ENCODE data around the gene DNAH11. TPM values are rescaled to one million over a fixed set of nuclear protein-coding genes. Genes with fewer than 3 reads are reported as not detected.
A peak's percentile ranks its signal among the peaks of the same experiment; 100 is the strongest.
"Not testable (repeated sequence)": the region's sequence is repeated elsewhere in the genome, so short reads cannot be mapped to it uniquely, and the experiment has no call there.

DNAH11 gene
- total RNA-seq, 1 donor from 2014 or later = 3.4 TPM

GRCh38 chr7:21850531-21851285 lies 307.9 kb downstream of the DNAH11 start:
- no peak for DNase-seq

GRCh38 chr7:21851559-21851967 lies 308.7 kb downstream of the DNAH11 start:
- intact Hi-C loops (cut with DNase I) = no loop called here
- H3K4me1 ChIP-seq = no peaks in the 10 kb centered on the region
- DNase-seq (no peak), ATAC-seq (no peak)
- no peaks in the 10 kb centered on the region for H3K36me3 ChIP-seq
- no peak for TF ChIP-seq CTCF (IDR thresholded peaks at IDR 0.05)
- H3K9me3 ChIP-seq = no peaks in the 10 kb centered on the region
- H3K4me3 ChIP-seq = no peak overlapping the region
- H3K27ac ChIP-seq = peak overlapping the region; percentile 12
- H3K27me3 ChIP-seq = no peaks in the 10 kb centered on the region

More at GRCh38 chr7:21850531-21851285, 307.9 kb downstream of the DNAH11 start:
- no peak for ATAC-seq
- Histone ChIP-seq H3K9me3 (no peaks in the 10 kb centered on the region), H3K27me3 (no peaks in the 10 kb centered on the region), H3K4me3 (no peak overlapping the region), H3K36me3 (no peaks in the 10 kb centered on the region), H3K4me1 (no peaks in the 10 kb centered on the region), H3K27ac (peak overlapping the region; percentile 12)
- TF ChIP-seq CTCF (IDR thresholded peaks at IDR 0.05) = no peak
- intact Hi-C loops (cut with DNase I) = no loop called here

GRCh38 chr7:21865631-21866204 lies 322.9 kb downstream of the DNAH11 start:
- H3K27ac ChIP-seq; ATAC-seq; H3K4me3 ChIP-seq; H3K36me3 ChIP-seq; intact Hi-C loops (cut with DNase I); H3K4me1 ChIP-seq; H3K27me3 ChIP-seq; DNase-seq; H3K9me3 ChIP-seq: not testable (repeated sequence)

GRCh38 chr7:21866731-21867130 lies 323.9 kb downstream of the DNAH11 start:
- no peaks in the 10 kb centered on the region for H3K36me3 ChIP-seq
- no peak overlapping the region for H3K4me3 ChIP-seq
- DNase-seq (no peak), ATAC-seq (no peak)
- TF ChIP-seq CTCF (IDR thresholded peaks at IDR 0.05) = no peak
- no peaks in the 10 kb centered on the region for H3K4me1 ChIP-seq
- H3K9me3 ChIP-seq = no peaks in the 10 kb centered on the region
- no peak overlapping the region for H3K27ac ChIP-seq
- H3K27me3 ChIP-seq = no peaks in the 10 kb centered on the region
- intact Hi-C loops (cut with DNase I) = no loop called here

GRCh38 chr7:21867226-21867625 lies 324.4 kb downstream of the DNAH11 start:
- DNase-seq = no peak
- Histone ChIP-seq H3K36me3 (no peaks in the 10 kb centered on the region), H3K4me3 (no peak overlapping the region), H3K27me3 (no peaks in the 10 kb centered on the region), H3K4me1 (no peaks in the 10 kb centered on the region), H3K9me3 (no peaks in the 10 kb centered on the region), H3K27ac (no peak overlapping the region)
- no peak for TF ChIP-seq CTCF (IDR thresholded peaks at IDR 0.05)
- intact Hi-C loops (cut with DNase I) = no loop called here
- no peak for ATAC-seq

GRCh38 chr7:21867816-21868575 lies 325.2 kb downstream of the DNAH11 start:
- Histone ChIP-seq H3K27me3 (no peaks in the 10 kb centered on the region), H3K36me3 (no peaks in the 10 kb centered on the region), H3K4me3 (no peak overlapping the region), H3K4me1 (no peaks in the 10 kb centered on the region), H3K27ac (no peak overlapping the region), H3K9me3 (no peaks in the 10 kb centered on the region)
- ATAC-seq = no peak
- TF ChIP-seq CTCF (IDR thresholded peaks at IDR 0.05) = no peak
- DNase-seq = no peak
- intact Hi-C loops (cut with DNase I) = no loop called here

Measured in upper lobe of right lung (tissue), 1 donor.